Esophagus squamous epithelium (tissue), 5 donors: ENCODE data around the gene KAT6B. TPM values are rescaled to one million over a fixed set of nuclear protein-coding genes. Genes with fewer than 3 reads are reported as not detected.

Experiments
- DNase-seq: peaks from one replicate; lab custom pipeline; 2025; lab: John Stamatoyannopoulos, UW
- H3K27ac ChIP-seq, 4 donors: fragments of 200-600 bp; sonication (generic); one replicate each; pipeline ENCODE4 v1.5.1; 2016 to 2019; ENCODE audit warnings: mild to moderate bottlenecking in 1 of 4
- H3K27me3 ChIP-seq, 4 donors: fragments of 200-600 bp; sonication (generic); 1 replicate in 3 of 4; 2 replicates in 1 of 4; pipeline versions ENCODE4 v1.5.1 to v1.6.0; 2017 to 2021; ENCODE audit warnings: antibody characterized with exemption in 1 of 4
- H3K36me3 ChIP-seq, 3 donors: fragments of 200-600 bp; sonication (generic); one replicate each; pipeline ENCODE4 v1.5.1; 2016 to 2019
- H3K4me1 ChIP-seq, 3 donors: fragments of 200-600 bp; sonication (generic); one replicate each; pipeline ENCODE4 v1.5.1; 2017 to 2019
- H3K4me3 ChIP-seq, 4 donors: fragments of 200-600 bp; sonication (generic); 1 replicate in 3 of 4; 2 replicates in 1 of 4; pipeline ENCODE4 v1.5.1; 2016 to 2019; ENCODE audit warnings: mild to moderate bottlenecking in 2 of 4, moderate library complexity in 1 of 4
- H3K9me3 ChIP-seq, 3 donors: fragments of 200-600 bp; sonication (generic); one replicate each; pipeline ENCODE4 v1.5.1; 2016 to 2019
- CTCF ChIP-seq, 6 experiments: fragments of 450-650 bp in 4 of 6; fragments of 200-600 bp in 2 of 6; sonication (generic) in 2 of 6; IDR thresholded peaks; one replicate each; pipeline ENCODE4 v1.5.1; 2016 to 2019; ENCODE audit warnings: antibody characterized with exemption in 6 of 6, mild to moderate bottlenecking in 4 of 6, moderate library complexity in 4 of 6
- POLR2A ChIP-seq, 4 donors: fragments of 450-650 bp; IDR thresholded peaks; one replicate each; pipeline ENCODE4 v1.6.1; 2017; ENCODE audit warnings: antibody characterized with exemption in 4 of 4, mild to moderate bottlenecking in 4 of 4, moderate library complexity in 3 of 4
- WGBS, 2 donors: methylation state at CpG; one replicate each; pipeline ENCODE4 v1.1.5; 2018; 5-methylcytosine and 5-hydroxymethylcytosine counted together
- intact Hi-C: fragments of 100-400 bp; cut with DNase I; formaldehyde crosslinking; loops from one replicate; pipeline ENCODE4 v1.15.0; 2022
- total RNA-seq, 4 donors: library from RNA; depleted of rRNA; stranded (reverse); fragments of >200 nt; gene quantifications; one replicate each; pipeline ENCODE4 v1.1.0, GENCODE V29; 2016
- donor health status: DM: yes; HTN: yes; CAD: no.

KAT6B gene
- total RNA-seq, 4 donors from 2014 or later = 13.1 to 48.8 (median 22.4) TPM

DNA sequence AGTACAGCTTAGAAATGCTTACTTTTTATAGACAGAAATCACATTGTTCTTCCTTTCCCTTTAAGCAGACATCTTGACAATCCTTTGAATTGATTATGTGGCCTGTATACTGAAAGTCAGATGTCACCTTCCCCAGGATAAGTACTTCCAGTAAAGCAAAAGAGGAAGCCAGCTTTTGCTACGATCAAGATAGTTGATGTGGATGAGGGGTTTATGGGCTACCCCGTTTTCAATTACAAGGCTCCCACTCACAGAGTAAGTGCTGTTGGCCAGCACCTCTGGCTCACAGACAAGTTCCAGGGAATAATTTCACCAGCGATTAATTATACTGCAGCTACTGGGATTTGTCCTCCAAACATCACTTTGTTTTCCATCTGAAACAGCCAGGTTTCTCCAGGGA is 189.9 kb downstream of the KAT6B start:
- no peak for DNase-seq
- TF ChIP-seq POLR2A (IDR thresholded peaks at IDR 0.05) (no peak), CTCF (IDR thresholded peaks at IDR 0.05) (no peak)
- Histone ChIP-seq H3K4me1 (peaks cover 0 to 29% (median 0%) of the 10 kb centered on the region in 3 donors), H3K9me3 (no peaks in the 10 kb centered on the region), H3K27me3 (no peaks in the 10 kb centered on the region), H3K36me3 (peaks cover 0 to 63% (median 0%) of the 10 kb centered on the region in 3 donors), H3K27ac (peak overlapping the region in 1 of 4 donors; percentile 31), H3K4me3 (no peak overlapping the region)
- 65 to 67% methylated on average over 3 of the region's 3 CpGs for WGBS, 2 donors
- intact Hi-C loops = no loop called here

- Histone ChIP-seq H3K27me3 (no peaks in the 10 kb centered on the region), H3K4me3 (no peak overlapping the region), H3K9me3 (no peaks in the 10 kb centered on the region), H3K27ac (no peak overlapping the region), H3K4me1 (peaks cover 0 to 36% (median 0%) of the 10 kb centered on the region in 3 donors), H3K36me3 (peaks cover 0 to 67% (median 5%) of the 10 kb centered on the region in 3 donors)
- intact Hi-C loops = no loop called here
- no peak for DNase-seq
- WGBS, 2 donors = 92 to 96% methylated on average over 4 to 6 of the region's 6 CpGs
- TF ChIP-seq CTCF (IDR thresholded peaks at IDR 0.05) (no peak), POLR2A (IDR thresholded peaks at IDR 0.05) (no peak)
Measured at GRCh38 chr10:75018251-75018650, 191.9 kb downstream of the KAT6B start.

DNA sequence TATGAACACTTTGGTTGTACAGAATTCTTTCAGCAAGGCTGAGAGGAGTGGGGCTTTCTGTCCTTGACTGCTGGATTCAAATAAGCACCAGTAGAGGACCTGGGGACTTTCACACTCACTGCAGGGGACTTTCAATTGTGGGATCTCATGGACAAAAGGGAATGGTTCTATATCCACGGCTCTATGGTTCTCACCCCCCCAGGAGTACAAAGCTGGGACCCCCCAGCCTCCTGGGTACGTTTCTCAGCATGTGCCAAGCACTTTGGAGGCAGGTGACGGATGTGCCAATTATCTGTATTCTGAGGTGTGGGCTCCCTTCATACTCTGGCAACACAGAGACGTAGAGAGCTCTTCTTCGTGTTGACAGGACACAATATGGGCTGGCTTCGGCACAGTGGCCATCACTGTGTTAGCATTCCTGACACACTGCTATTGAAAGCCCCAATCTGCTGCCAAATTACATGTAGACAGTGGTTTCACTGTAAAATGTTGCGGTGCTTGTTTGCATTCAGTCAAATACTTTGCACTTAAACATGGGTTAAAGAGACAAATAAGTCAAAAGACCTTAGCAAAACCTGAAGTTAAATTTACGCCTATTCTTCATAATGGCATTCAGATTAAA is 192.4 kb downstream of the KAT6B start:
- H3K27me3 ChIP-seq = no peaks in the 10 kb centered on the region
- H3K36me3 ChIP-seq = peaks cover 0 to 72% (median 5%) of the 10 kb centered on the region in 3 donors
- peaks cover 0 to 30% (median 0%) of the 10 kb centered on the region in 3 donors for H3K4me1 ChIP-seq
- intact Hi-C loops = no loop called here
- no peak for DNase-seq
- WGBS, 2 donors = 67 to 83% methylated on average over 2 to 4 of the region's 8 CpGs
- no peaks in the 10 kb centered on the region for H3K9me3 ChIP-seq
- H3K27ac ChIP-seq = no peak overlapping the region
- TF ChIP-seq CTCF (IDR thresholded peaks at IDR 0.05) = no peak
- no peak overlapping the region for H3K4me3 ChIP-seq

GRCh38 chr10:75019370-75019769 is 193.0 kb downstream of the KAT6B start:
- no peak overlapping the region for H3K4me3 ChIP-seq
- peaks cover 0 to 78% (median 5%) of the 10 kb centered on the region in 3 donors for H3K36me3 ChIP-seq
- peak in 2 of 6 experiments; percentile 27 to 38 for TF ChIP-seq CTCF (IDR thresholded peaks at IDR 0.05)
- TF ChIP-seq POLR2A (IDR thresholded peaks at IDR 0.05) = no peak
- WGBS, 2 donors = 49% methylated on average over 2 of the region's 2 CpGs
- H3K27ac ChIP-seq = no peak overlapping the region
- intact Hi-C loops = no loop called here
- peaks cover 0 to 26% (median 0%) of the 10 kb centered on the region in 3 donors for H3K4me1 ChIP-seq
- H3K27me3 ChIP-seq = no peaks in the 10 kb centered on the region
- no peak for DNase-seq
- no peaks in the 10 kb centered on the region for H3K9me3 ChIP-seq

- WGBS, 2 donors = 66 to 81% methylated on average over 6 of the region's 6 CpGs
- H3K4me1 ChIP-seq = peaks cover 0 to 23% (median 0%) of the 10 kb centered on the region in 3 donors
Measured at GRCh38 chr10:75020168-75020567, 193.8 kb downstream of the KAT6B start.

More at GRCh38 chr10:75020168-75020567, 193.8 kb downstream of the KAT6B start:
- Histone ChIP-seq H3K27me3 (no peaks in the 10 kb centered on the region), H3K36me3 (peaks cover 5 to 86% (median 6%) of the 10 kb centered on the region in 3 donors), H3K9me3 (no peaks in the 10 kb centered on the region), H3K27ac (no peak overlapping the region), H3K4me3 (no peak overlapping the region)
- TF ChIP-seq CTCF (IDR thresholded peaks at IDR 0.05) (no peak), POLR2A (IDR thresholded peaks at IDR 0.05) (no peak)
- intact Hi-C loops = loop anchor here (10.0 kb wide), 1 partner anchor 755 kb away; no protein-coding TSS in a partner anchor
- no peak for DNase-seq
